A549 (cell line): ENCODE results near the gene C7orf57.

Experiments
- CBX8 ChIP-seq: fragments of 200-600 bp; sonication (generic); IDR thresholded peaks from 2 replicates; pipeline ENCODE4 v1.6.1; 2016
- CTCF ChIP-seq: fragments of >200 bp; sonication (Bioruptor Twin); formaldehyde crosslinking; IDR thresholded peaks from 3 replicates; pipeline ENCODE4 v1.5.1; 2016
- EP300 ChIP-seq, 2 experiments: fragments of >200 bp; sonication (Bioruptor Twin); formaldehyde crosslinking; IDR thresholded peaks; 2 replicates in 1 of 2; 3 replicates in 1 of 2; pipeline ENCODE4 v1.6.1; 2016 to 2017
- HDAC2 ChIP-seq: fragments of 200-600 bp; sonication (generic); IDR thresholded peaks from 2 replicates; pipeline ENCODE4 v1.6.1; 2016
- HMGXB4 ChIP-seq: fragments of 250-450 bp; sonication (Bioruptor Pico); IDR thresholded peaks from 2 replicates; pipeline ENCODE4 v1.5.0; 2021; ENCODE audit warnings: mild to moderate bottlenecking, moderate library complexity, borderline replicate concordance
- MAZ ChIP-seq: fragments of 150-350 bp; IDR thresholded peaks from 2 replicates; pipeline ENCODE4 v1.6.1; 2014; ENCODE audit warnings: antibody characterized with exemption, low read depth, low read length, borderline replicate concordance
- RAD21 ChIP-seq, 2 experiments: fragments of >200 bp in 1 of 2; sonication (Bioruptor Twin) in 1 of 2; formaldehyde crosslinking in 1 of 2; IDR thresholded peaks in 1 of 2; conservative IDR thresholded peaks in 1 of 2; 2 replicates in 1 of 2; 3 replicates in 1 of 2; pipeline ENCODE4 v1.6.1; 2012 to 2018; ENCODE audit warnings: inconsistent platforms in 1 of 2

GRCh38 chr7:48058990-48059389 is 23.6 kb downstream of the C7orf57 start:
- TF ChIP-seq EP300 (IDR thresholded peaks at IDR 0.05), result no peak
- no peak for TF ChIP-seq CTCF
- TF ChIP-seq CBX8, result no peak
- no peak for TF ChIP-seq RAD21 (conservative IDR thresholded peaks at IDR 0.05 in 1 of 2, IDR thresholded peaks at IDR 0.05 in 1 of 2)
- TF ChIP-seq HMGXB4, result no peak
- no peak for TF ChIP-seq HDAC2
- no peak for TF ChIP-seq MAZ
